ENCODE data around the gene NAV2. TPM values are rescaled to one million over a fixed set of nuclear protein-coding genes. Genes with fewer than 3 reads are reported as not detected.
"Not testable (repeated sequence)": the region's sequence is repeated elsewhere in the genome, so short reads cannot be mapped to it uniquely, and the experiment has no call there.

NAV2 gene
- total RNA-seq, 1 donor from 2014 or later, result 9.6 TPM

DNA sequence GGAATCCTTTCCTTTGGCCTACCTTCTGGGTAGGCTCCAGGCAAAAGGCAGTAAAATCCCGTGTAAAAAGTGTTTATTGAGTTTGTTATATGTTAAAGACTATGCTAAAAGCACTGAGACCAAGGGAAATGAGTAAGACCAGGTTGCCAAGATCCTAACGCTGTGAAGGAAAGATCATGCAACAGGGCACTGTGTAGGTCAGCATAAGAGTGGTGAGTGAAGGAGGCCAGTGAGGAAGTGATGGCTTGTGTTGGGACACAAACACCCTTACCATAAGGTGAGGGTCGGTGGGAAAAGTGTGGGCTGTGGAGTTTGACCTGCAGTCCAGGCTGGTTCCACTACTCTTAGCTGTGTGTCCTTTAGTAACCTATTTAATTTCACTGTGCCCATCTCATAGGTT, 245.6 kb downstream of the NAV2 start:
- Histone ChIP-seq H3K79me2 (ENCODE audit: low read depth) (no peaks in the 10 kb centered on the region), H3K4me3 (no peak overlapping the region), H3K9ac (no peak overlapping the region), H3K4me1 (peaks cover 13% of the 10 kb centered on the region), H3K27ac (no peak overlapping the region), H4K20me1 (ENCODE audit: low read depth) (no peaks in the 10 kb centered on the region), H3K9me3 (ENCODE audit: low read depth) (no peaks in the 10 kb centered on the region), H3K27me3 (no peaks in the 10 kb centered on the region), H3F3A (ENCODE audit: low read depth) (peaks cover 4% of the 10 kb centered on the region), H3K4me2 (no peak overlapping the region), H2AFZ (replicated peaks) (no peak overlapping the region), H3K36me3 (no peaks in the 10 kb centered on the region)
- peaks cover 13% of the 10 kb centered on the region for H3K36me3 Mint-ChIP-seq
- no peak overlapping the region for H3K4me3 Mint-ChIP-seq
- TF ChIP-seq, protein P1, sequence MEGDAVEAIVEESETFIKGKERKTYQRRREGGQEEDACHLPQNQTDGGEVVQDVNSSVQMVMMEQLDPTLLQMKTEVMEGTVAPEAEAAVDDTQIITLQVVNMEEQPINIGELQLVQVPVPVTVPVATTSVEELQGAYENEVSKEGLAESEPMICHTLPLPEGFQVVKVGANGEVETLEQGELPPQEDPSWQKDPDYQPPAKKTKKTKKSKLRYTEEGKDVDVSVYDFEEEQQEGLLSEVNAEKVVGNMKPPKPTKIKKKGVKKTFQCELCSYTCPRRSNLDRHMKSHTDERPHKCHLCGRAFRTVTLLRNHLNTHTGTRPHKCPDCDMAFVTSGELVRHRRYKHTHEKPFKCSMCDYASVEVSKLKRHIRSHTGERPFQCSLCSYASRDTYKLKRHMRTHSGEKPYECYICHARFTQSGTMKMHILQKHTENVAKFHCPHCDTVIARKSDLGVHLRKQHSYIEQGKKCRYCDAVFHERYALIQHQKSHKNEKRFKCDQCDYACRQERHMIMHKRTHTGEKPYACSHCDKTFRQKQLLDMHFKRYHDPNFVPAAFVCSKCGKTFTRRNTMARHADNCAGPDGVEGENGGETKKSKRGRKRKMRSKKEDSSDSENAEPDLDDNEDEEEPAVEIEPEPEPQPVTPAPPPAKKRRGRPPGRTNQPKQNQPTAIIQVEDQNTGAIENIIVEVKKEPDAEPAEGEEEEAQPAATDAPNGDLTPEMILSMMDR (IDR thresholded peaks at IDR 0.05), result no peak
- TF ChIP-seq EZH2phosphoT487 (IDR thresholded peaks at IDR 0.05), result no peak
- TF ChIP-seq EZH2 (IDR thresholded peaks at IDR 0.05), result no peak
- H3K4me1 Mint-ChIP-seq, result peaks cover 21% of the 10 kb centered on the region
- DNase-seq (ENCODE audit: low spot score), result no peak
- H3K27ac Mint-ChIP-seq, result no peak overlapping the region
- no peaks in the 10 kb centered on the region for H3K9me3 Mint-ChIP-seq
- H3K27me3 Mint-ChIP-seq (ENCODE audit: insufficient read depth, low read depth), result peaks cover 2% of the 10 kb centered on the region

DNA sequence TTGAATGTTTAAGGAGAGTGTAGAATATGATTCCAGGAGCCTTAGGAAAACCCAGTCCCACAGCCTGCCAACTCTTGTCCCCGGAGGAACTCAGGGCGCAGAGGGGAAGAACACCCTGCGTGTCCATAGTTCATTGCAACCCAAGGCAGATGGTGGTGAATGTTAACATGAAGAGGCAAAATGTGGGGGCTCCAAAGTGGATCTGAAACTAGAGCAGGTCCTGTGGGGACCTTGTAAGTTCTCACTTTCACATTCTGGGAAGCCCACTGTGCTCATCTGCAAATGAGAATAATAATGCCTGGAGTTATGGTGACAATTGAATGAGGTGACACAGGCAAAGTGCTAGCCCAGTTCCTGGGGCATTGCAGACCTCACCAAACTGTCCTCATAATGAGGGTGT, 246.6 kb downstream of the NAV2 start:
- no peak for DNase-seq (ENCODE audit: low spot score)
- peaks cover 13% of the 10 kb centered on the region for H3K36me3 Mint-ChIP-seq
- H3K9me3 ChIP-seq (ENCODE audit: low read depth), result no peaks in the 10 kb centered on the region
- no peak overlapping the region for H2AFZ ChIP-seq (replicated peaks)
- H3K4me1 ChIP-seq, result peaks cover 3% of the 10 kb centered on the region
- no peaks in the 10 kb centered on the region for H4K20me1 ChIP-seq (ENCODE audit: low read depth)
- no peak overlapping the region for H3K4me2 ChIP-seq
- no peak overlapping the region for H3K27ac Mint-ChIP-seq
- TF ChIP-seq, protein P1 (IDR thresholded peaks at IDR 0.05), result no peak
- TF ChIP-seq EZH2phosphoT487 (IDR thresholded peaks at IDR 0.05) (no peak), EZH2 (IDR thresholded peaks at IDR 0.05) (no peak)
- H3K4me1 Mint-ChIP-seq, result peaks cover 21% of the 10 kb centered on the region
- H3K27me3 Mint-ChIP-seq (ENCODE audit: insufficient read depth, low read depth), result peaks cover 2% of the 10 kb centered on the region
- H3K9me3 Mint-ChIP-seq, result no peaks in the 10 kb centered on the region
- no peaks in the 10 kb centered on the region for H3F3A ChIP-seq (ENCODE audit: low read depth)
- no peak overlapping the region for H3K4me3 ChIP-seq
- no peak overlapping the region for H3K27ac ChIP-seq
- H3K79me2 ChIP-seq (ENCODE audit: low read depth), result no peaks in the 10 kb centered on the region
- no peaks in the 10 kb centered on the region for H3K27me3 ChIP-seq
- no peak overlapping the region for H3K9ac ChIP-seq
- H3K4me3 Mint-ChIP-seq, result no peak overlapping the region
- H3K36me3 ChIP-seq, result no peaks in the 10 kb centered on the region

GRCh38 chr11:19959648-19960059, 247.0 kb downstream of the NAV2 start:
- H3K9me3 ChIP-seq (ENCODE audit: low read depth), result no peaks in the 10 kb centered on the region
- Mint-ChIP-seq H3K9me3 (no peaks in the 10 kb centered on the region), H3K4me3 (no peak overlapping the region), H3K27me3 (ENCODE audit: insufficient read depth, low read depth) (peaks cover 2% of the 10 kb centered on the region), H3K4me1 (peaks cover 21% of the 10 kb centered on the region), H3K36me3 (peaks cover 13% of the 10 kb centered on the region), H3K27ac (peak overlapping the region; percentile 37)
- H3K36me3 ChIP-seq, result no peaks in the 10 kb centered on the region
- H3F3A ChIP-seq (ENCODE audit: low read depth), result no peaks in the 10 kb centered on the region
- no peak overlapping the region for H3K4me3 ChIP-seq
- no peak overlapping the region for H3K9ac ChIP-seq
- no peaks in the 10 kb centered on the region for H4K20me1 ChIP-seq (ENCODE audit: low read depth)
- H3K4me2 ChIP-seq, result no peak overlapping the region
- H3K27ac ChIP-seq, result no peak overlapping the region
- H3K79me2 ChIP-seq (ENCODE audit: low read depth), result no peaks in the 10 kb centered on the region
- H2AFZ ChIP-seq (replicated peaks), result no peak overlapping the region
- no peaks in the 10 kb centered on the region for H3K27me3 ChIP-seq
- TF ChIP-seq, protein P1 (IDR thresholded peaks at IDR 0.05), result no peak
- TF ChIP-seq EZH2 (IDR thresholded peaks at IDR 0.05) (no peak), EZH2phosphoT487 (IDR thresholded peaks at IDR 0.05) (no peak)
- DNase-seq (ENCODE audit: low spot score), result no peak
- H3K4me1 ChIP-seq, result no peaks in the 10 kb centered on the region

GRCh38 chr11:19960410-19960809, 247.8 kb downstream of the NAV2 start:
- H3K79me2 ChIP-seq (ENCODE audit: low read depth); DNase-seq (ENCODE audit: low spot score): not testable (repeated sequence)

More at GRCh38 chr11:19960410-19960809, 247.8 kb downstream of the NAV2 start:
- H3K27ac ChIP-seq; H3K4me3 Mint-ChIP-seq; H3K27ac Mint-ChIP-seq; H3K9me3 ChIP-seq (ENCODE audit: low read depth); H3K9me3 Mint-ChIP-seq; H3K9ac ChIP-seq; H3K4me3 ChIP-seq; H3F3A ChIP-seq (ENCODE audit: low read depth); H3K27me3 ChIP-seq; H4K20me1 ChIP-seq (ENCODE audit: low read depth); H2AFZ ChIP-seq (replicated peaks); H3K27me3 Mint-ChIP-seq (ENCODE audit: insufficient read depth, low read depth); H3K4me2 ChIP-seq; H3K36me3 ChIP-seq; H3K4me1 ChIP-seq: not testable (repeated sequence)
- H3K4me1 Mint-ChIP-seq, result peaks cover 20% of the 10 kb centered on the region
- H3K36me3 Mint-ChIP-seq, result peaks cover 13% of the 10 kb centered on the region

All from neural progenitor cell (in vitro differentiated cells).